HCEC 1CT (cell line): ENCODE measurements around the gene AMPD2.

Experiments
- DNase-seq: peaks from one replicate; pipeline ENCODE4 v3.0.0-alpha.2; 2017

The AMPD2 gene

DNA sequence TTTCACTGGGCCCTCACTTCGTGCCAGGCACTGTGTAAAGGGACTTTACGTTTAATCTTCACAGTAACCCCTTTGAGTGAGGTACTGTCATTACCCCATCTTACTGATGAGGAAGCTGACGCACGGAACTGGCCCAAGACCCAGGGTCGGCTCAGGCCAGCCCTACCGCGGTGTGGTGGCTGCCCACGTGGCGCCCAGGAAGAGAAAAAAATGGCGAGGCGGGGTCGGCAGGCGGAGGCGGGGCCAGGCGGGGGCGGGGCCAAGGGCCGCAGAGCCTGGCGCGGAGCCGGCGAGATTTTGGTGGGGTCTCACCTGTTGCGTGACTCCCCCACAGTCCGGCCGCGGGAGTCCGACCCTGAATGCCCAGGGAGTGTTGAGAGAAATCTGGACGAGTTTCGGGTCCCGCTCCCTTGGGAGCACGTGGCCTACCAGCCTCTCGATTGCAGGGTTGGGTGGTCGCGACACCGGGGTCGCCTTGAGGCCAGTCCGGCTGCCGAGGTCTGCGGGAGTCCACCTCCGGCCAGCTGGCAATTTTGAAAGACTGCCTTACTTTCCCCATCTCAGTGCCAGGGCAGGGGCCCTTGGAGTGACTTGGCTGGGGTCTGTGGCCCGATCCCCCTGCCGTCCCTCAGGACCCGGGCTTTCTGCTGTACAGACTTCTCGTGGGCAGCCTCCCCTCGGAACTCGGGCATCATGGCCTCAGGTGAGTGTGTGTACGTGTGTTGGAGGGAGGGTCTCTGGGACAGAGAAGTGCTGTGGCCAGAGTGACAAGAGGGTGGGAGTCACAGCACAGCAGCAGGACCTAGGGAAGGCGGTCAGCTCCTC lies at the start of gene AMPD2, which contains the start of gene GNAT2:
TSS of gene AMPD2 (plus strand) at position 262 of the 825 bp plus-strand sequence. CDS start 1,339 bp downstream, outside the sequence.
TSS of gene GNAT2 (minus strand) at position 41 of the 825 bp plus-strand sequence. CDS start 6,746 bp downstream, outside the sequence.
- DNase-seq: peak; percentile 88

DNA sequence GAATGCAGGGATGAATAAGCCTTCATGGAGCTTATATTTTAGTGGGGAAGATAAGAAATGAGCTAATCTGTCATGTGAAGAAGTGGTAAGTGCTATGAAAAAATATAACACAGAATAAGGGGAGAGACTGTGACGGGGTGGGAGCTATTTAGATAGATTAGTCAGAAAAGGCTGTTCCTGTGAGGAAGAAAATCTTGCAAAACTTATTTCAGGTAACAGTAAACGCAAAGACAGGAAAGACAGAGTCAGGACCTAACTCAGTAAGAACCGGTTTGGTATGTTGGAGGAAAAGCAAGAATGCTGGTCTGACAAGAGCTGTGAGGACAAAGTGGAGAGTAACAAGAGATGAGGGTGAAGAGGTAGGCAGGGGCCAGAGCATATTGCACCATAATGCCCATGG lies 49.2 kb upstream of the AMPD2 start:
- no peak for DNase-seq

DNA sequence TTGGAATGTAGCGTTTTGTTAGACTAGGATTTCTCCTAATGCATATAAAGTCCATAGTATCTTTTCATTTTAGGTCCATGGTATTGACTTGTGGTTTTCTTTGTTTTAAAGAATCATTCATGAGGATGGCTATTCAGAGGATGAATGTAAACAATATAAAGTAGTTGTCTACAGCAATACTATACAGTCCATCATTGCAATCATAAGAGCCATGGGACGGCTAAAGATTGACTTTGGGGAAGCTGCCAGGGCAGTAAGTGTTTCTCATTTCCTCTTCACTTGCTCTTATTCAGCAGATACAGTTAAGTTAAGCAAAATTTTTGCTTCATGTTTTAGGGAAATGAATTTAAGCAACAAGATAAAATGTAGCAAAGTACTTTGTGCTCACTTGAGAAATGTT lies 45.9 kb upstream of the AMPD2 start:
- DNase-seq: no peak

DNA sequence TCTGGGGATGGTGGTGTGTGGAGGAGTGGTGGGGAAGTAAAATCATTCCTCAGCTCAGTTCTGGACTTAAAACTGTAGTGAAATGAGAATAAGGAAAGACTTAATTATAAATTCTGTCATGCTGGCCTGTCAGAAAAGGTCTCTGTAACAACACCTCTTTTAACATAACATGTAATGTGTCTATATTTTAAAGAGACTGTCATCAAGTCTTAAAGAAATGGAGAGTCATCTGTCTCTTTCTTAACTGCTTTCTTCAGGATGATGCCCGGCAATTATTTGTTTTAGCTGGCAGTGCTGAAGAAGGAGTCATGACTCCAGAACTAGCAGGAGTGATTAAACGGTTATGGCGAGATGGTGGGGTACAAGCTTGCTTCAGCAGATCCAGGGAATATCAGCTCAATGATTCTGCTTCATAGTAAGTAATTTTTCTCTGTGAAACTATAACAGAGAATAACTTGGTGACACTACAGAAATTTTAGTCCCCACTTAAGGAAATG lies 40.6 kb upstream of the AMPD2 start:
- DNase-seq: no peak

DNA sequence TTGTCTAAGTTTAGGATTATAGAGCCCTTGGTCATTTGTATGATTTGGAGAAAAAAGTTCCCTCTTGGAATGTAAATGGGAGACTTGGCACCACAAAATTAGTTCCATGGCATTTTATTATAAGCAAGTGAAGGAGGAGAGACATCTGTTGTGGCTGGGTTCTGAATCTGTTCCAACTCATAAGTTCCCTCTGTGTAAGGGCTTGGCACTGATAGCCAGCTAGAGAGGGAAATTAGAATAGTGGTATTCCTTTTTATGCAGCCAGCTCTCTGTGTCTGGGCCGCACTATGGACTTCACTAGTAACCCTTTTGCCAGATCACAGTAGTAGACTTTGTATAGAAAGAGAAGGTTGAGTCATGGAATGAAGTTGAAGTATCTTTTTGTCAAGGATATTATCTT lies 40.1 kb upstream of the AMPD2 start:
- no peak for DNase-seq

DNA sequence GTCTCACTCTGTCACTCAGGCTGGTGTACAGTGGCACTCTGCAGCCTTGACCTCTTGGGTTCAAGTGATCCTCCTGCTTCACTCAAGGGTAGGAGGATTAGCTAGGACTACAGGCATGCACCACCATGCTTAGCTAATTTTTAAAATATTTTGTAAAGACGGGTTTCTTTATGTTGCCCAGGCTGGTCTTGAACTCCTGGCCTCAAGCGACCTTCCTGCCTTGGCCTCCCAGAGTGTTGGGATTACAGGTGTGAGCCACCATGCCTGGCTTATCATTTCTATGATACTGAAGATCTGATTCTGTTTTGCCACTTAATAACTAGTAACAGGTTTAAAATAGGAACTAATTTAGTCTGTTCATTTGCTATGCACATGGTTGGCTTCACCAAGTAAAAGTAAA lies 37.6 kb upstream of the AMPD2 start:
- DNase-seq: no peak

DNA sequence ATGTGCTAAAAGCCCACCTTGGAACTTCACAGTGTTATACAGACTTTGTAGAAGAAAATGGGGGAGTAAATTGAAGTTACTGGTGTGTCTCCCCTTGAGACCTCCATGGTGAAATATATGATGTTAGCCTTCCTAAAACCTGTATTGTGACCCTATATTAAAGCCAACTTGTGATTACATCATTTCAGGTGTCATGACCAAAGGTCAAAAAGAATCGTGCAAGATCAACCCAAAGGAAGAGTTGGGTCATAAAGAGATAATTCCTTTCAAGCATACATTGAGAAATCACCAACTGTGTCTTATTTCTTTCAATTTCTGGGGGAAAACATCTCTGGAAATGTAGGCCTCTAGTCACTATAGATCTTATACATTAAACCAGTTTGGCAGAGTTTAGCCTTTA lies 34.9 kb upstream of the AMPD2 start:
- no peak for DNase-seq

DNA sequence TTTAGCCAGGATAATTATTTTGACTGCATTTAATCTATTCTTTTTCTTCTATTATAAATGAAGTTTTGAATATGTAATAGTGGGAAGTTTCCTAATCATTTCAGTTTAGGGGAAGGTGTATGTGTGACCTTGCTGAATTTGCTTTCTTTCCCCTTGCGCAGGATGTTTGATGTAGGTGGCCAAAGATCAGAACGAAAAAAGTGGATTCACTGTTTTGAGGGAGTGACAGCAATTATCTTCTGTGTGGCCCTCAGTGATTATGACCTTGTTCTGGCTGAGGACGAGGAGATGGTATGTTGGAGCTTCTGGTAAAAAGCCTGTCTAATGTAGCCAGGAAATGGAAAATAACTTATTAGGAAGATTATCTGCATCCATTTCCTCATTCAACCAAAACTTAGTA lies 33.6 kb upstream of the AMPD2 start:
- DNase-seq: no peak

DNA sequence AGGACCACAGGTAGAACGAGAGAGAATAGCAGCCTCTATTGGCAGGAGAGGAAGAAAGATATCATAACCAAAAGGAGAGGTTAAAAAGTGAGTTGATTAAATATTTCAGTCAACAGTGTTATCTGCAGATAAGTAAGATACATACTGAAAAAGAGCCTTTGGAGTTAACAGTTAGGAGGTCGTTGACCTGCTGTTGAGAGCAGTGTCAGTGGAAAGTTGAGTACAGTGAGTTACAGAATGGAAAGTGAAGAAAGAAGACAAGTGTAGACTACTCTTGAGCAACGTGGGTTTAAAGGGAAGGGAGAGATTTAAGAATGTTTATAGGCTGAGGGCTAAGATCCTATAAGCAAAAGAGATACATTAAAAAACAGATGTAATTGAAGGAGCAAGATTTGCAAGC lies 30.5 kb upstream of the AMPD2 start:
- DNase-seq: no peak

DNA sequence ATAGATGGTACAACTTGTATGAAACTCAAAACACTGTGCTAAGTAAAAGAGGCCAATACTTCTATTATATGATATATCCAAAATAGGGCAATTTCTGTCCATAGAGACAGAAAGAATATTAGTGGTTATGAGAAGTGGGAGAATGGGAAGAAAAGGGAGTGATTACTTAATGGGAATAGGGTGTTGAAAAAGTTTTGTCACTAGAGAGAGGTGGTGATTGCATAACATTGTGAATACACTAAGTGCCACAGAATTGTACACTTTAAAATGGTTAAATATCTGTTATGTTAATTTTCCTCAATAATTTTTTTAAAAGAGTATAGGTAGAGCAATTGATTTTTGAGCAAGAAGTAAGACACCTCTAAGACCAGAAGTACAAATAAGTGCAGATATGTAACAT lies 30.0 kb upstream of the AMPD2 start:
- no peak for DNase-seq

DNA sequence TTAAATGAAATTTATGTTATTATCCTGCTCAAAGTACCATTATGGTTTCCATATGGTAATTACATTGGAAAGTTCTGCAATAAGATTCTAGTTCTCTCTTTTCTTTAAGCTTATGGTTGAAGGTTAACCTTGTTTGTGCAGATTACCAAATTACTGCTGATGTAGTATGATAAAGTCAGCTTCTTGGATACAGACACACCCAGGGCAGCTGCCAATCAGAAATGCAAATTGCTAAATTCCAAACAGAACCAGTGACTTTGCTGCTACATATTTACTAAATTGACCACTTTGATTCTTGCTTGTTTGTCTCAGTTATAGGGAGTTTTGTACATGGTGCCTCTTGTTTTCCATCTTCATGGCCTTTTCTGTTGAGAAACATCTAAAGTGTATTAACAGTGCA lies 26.7 kb upstream of the AMPD2 start:
- no peak for DNase-seq

DNA sequence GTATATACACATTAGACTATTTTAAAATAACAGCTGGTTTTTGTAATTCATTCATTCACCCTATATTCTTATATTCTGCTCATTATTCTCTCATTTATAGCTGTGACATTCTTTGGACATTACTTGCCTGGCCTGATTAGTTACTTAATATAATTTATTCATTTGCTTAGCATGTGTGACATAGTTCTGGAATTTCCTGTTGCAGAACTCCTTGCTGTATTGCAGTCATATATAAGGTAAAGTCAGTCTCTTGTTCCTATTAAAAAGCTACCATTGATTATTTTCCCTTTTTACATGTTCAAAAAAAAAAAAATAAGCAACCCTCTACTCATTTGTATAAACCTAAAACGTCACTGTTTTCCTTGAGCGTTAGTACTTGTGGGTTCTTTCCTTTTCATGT lies 24.1 kb upstream of the AMPD2 start:
- peak; percentile 58 for DNase-seq

DNA sequence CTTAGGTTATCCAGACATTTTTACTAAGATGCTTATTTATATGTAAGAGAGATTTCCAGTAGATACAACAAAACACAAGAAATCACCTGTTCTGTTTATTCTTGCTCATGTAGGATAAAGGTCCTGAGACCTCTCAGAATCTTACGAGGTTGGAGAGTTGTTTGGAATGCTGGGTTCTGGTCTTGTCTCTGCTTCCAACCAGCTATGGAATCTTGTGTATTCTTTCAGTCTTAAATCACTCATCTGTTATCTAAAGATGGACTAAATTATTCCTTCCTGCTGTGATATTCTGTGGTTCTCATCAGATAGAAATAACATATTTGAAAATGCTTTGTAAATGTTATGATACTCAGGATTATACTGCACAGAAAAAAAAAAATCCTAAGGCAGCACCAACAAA lies 21.5 kb upstream of the AMPD2 start:
- no peak for DNase-seq

DNA sequence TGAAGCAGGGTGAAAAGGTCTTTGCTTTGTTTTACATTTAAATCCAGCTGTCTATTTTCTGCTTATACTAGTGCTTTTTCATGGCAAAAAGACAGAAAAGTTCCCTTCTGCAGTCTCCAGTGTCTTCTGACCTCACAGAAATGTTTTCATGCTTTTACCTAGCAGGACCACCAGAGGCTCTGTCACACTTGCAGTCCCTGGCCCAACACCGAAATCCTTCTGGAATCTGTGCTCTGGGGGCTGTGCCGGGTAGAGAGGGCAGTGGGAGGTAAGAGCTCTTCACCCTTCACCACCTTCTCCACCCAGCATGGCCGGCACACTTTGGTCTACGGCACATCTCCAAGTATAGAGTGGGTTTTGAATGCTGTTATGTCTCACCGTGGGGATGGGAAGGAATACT lies 21.0 kb upstream of the AMPD2 start:
- DNase-seq: no peak

DNA sequence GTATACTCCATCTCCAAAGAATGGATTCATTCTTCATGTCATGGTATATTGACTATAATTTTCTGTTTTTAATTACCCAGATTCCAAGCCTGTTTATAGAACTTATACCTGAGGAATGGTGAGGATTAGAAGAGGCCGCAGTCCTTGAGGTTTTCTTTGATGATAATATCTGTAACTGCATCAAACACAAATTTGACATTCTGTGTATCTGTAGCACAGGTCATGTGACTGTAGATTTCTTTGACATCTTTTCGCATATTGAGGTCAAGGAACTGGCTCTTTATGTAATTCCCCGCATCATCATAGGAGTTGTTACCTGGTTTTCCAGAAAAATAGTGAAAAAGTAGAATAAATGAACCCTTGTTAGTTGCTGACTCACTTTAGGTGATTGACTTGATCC lies 16.4 kb upstream of the AMPD2 start:
- DNase-seq: no peak

DNA sequence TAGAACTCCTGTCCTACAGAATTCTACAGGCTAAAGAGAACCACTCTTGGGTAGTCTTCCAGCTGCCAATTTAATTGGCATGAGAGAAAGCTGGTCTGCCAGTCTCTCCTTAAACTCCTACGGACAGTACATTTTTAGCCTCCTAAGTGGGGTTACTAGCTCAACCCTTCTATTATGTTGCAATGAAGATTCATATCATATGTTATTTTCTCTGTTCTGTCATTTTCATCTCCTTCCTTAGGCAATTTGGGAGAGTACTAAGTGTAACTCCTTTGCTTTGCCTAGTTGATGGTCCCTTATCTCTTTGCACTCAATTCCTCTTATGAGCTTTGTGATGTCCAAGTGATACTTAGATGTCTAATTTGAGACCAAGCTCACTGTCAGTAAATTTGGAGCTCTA lies 14.3 kb upstream of the AMPD2 start:
- no peak for DNase-seq

DNA sequence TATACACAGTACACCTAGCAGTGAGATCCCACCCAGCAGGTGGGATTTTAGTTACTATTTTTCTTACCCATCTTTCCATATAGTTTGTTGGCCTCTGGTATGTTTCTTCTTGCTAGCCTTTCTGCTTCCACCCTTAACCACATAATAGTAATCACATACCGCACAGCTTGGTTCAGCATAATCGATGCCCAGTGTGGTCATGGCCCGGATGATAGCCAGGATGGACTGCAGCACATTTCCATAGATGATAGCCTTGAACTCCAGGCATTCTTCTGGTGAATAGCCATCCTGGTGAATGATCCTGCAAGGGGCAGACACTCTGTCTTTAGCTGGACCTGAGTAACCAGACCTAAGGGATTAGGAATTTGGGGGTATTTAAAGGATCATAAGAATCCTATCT lies 9.8 kb upstream of the AMPD2 start:
- DNase-seq: no peak

DNA sequence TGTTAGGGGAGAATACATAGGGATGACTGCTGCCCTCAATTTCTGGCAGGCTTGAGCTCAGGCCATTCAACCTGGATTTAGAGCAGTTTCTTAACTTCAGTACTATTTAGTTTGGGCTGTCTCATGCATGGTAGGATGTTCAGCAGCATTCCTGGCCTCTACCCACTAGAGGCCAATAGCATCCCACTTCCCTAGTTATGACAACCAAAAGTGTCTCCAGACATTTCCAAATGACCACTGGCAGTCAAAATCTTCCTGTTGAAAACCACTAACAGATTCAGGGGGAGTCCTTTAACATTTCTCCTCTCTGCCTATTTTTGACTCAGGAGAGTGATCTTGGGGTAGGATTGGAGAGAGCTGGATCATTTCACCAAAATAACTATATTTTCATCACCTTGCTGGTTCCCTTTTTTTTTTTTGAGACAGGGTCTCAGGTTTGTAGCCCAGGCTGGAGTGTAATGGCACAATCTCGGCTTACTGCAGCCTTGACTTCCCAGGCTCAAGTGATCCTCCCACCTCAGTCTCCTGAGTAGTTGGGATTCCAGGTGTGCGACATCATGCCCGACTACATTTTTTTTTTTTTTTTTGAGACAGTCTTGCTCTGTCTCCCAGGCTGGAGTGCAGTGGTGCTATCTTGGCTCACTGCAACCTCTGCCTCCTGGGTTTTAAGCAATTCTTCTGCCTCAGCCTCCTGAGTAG lies 8.9 kb upstream of the AMPD2 start:
- DNase-seq: no peak

DNA sequence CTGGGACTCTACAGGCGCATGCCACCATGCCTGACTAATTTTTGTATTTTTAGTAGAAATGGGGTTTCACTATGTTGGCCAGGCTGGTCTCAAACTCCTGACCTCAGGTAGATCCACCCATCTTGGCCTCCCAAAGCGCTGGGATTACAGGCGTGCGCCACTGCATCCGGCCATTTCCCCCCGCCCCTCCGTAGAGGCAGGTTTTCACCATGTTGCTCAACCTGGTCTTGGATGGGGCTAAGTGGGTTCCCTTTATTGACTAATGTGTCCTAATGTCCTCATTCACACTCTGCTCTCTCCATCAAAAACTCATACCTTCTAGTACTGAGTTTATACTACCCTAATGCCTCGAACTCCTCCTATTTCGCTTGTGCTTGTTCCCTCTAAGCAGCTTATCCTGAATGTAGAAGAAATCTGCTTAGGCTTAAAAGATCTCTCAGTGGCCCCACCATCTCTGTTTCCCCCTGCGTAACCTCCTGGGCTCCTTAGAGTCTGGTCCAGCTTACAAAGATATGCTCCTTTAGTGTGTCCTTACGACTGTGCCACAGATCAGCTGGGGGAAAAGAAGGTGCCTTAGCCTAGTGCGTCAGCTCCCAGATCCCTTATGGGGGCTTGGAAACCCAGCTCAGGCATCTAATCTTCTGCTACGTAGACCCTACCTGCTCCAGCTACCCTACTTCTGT lies 8.2 kb upstream of the AMPD2 start:
- DNase-seq: no peak

DNA sequence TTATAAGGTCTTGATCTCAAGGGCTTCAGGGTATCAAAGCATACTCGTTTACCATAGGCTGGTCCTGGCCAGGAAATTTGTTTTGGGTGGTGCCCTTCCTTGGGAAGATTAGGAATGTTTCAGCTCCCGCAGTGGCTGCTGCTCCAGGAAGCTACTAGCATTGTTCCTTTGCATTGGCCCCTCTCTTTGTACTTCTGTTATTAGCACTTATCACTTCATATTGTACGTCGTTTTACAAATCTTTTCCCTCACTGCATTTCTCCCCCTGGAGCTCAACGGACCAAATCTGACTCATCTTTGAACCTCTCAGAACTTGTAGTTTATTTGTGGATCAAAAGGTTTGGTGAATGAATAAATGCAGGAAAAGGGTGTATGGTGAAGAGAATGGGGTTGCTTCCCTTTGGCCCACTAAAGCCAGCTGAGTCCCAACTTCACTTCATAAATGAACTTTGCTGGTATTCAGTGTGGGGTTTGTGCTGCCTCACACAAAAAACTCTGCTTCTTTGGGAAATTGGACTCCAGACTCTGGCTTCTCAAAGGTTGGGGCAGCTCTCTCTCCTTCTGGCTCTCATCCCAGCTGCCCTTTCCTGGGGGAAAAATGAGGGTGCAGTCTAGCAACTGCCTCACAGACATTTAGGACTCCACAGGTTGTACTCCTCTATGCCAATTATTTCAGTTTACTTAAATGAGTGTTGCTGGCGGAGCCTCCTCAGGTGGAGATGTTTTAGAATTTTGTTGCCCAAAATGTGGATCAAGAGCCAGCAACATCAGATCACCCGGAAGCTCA lies 6.1 kb upstream of the AMPD2 start:
- DNase-seq: no peak

DNA sequence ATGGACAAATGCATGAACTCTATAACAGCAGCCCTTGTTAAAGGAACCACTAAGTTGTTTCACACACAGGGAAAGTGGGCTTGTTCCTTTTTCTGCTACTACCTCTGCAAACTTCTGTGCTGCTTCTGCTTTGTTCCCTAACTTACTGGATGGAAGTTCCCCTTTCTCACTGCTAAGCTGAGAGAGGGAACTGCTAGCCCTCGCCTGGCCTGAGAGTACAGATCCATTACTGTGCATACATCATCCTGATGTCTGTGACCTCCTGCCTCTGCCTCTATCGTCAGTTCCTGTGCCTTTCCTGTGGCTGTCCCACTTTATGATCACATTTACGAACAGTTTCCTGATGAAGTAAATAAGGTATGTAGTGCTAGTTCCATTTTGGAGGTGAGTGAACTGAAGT lies 3.8 kb upstream of the AMPD2 start:
- no peak for DNase-seq

DNA sequence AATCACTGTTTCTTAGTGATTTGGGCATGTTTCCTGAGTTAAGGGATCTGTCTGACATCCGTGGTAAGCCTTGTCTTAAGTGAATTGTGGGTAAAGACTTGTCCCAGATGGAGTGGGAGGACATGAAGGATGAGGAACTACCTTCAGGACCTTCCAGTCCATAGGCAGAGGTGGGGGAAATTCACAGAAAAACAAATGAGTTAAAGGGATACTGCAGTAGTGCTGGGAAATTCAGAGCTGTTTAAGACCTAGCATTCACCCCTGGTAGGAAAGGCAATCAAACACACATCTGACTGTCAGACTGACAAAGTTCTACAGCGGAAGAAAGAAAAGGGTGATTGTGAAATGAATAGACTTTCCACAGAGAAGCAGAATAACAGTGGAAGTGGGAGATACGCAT lies 3.2 kb upstream of the AMPD2 start:
- no peak for DNase-seq

DNA sequence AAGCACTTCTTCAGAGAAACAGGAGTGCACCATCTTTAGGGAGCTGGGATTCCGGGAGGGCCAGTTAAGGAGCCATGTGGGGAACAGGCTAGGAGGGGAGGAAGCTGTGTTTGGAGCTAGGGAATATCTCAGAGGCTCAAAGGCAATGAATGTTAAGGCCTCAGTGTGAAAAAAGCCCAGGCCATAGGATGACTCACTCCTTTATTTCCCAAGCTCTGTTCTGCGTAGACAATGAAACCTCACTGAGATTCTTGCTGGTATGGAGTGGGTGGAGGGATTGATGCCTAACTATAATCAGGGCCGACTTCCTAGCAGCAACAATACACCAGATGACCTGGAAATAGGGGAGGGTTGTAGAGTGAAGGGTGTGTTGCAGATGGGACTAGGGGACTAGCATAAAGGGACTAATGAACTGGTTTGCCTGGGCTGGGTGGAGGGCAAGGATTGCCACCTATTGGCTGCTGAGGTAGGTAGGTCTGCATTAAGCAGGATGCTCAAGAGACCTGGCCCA lies 2.3 kb upstream of the AMPD2 start:
- peak; percentile 87 for DNase-seq
